Right lobe of liver (tissue), 4 donors: ENCODE measurements around the gene CTDP1.

Experiments used
- POLR2A ChIP-seq: fragments of 450-650 bp; IDR thresholded peaks from one replicate; pipeline ENCODE4 v1.6.1; 2017; ENCODE audit warnings: antibody characterized with exemption, mild to moderate bottlenecking
- TF ChIP-seq, protein P1 (sequence below), 4 donors: fragments of 200-600 bp in 3 of 4; fragments of 450-650 bp in 1 of 4; IDR thresholded peaks; one replicate each; pipeline versions ENCODE4 v1.5.1 to v1.8.0; 2016 to 2022; ENCODE audit warnings: antibody characterized with exemption in 4 of 4, mild to moderate bottlenecking in 2 of 4
- donor health status: DM: no; HTN: no; CAD: no.
- donor health status: DM: no; HTN: no; CAD: no.
- donor health status: DM: no; HTN: yes; CAD: no.

DNA sequence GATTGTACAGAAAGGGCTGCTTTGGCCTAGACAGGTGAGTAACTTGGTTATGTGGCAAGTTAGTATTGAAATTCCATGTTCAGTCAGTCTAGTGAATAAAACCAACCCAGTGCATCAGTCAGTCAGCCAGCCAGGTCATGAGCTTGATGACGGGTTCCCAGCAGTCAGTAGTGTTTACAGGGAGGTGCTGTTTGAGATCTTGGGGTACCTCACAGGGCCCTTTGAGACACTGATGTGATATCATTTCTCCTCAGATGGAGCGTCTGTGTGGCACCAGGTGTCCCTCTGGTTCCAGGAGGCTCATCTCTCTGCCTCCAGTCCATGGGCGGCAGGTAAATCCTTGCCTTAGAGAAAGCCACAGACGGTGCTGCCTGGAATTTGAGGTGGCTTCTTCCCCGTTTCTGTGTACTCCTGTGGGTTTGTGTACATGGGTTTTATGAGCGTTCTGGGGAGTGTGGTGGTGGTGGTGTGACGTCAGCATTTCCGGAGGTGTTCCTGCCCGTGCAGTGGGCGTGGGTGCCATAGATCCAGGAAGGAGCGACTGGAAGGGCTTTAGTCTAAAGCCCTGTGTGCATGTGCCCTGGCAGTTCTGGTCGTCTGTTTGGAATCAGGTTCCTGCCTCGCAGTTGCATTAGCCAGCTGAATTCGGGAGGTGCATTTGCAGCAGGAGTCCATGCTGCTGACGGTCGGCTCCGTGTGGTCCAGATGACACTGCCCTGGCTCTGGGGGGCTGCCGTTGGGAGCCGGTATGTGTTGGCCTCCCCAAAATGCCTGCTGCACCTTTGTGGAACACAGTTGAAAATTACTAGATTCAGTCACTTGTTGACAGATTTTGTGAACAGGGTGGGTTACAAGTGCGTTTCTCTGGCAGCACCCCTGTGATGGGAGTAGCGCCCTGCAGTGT, 2.1 kb downstream of the CTDP1 start:
- TF ChIP-seq POLR2A = no peak
- TF ChIP-seq, protein P1, sequence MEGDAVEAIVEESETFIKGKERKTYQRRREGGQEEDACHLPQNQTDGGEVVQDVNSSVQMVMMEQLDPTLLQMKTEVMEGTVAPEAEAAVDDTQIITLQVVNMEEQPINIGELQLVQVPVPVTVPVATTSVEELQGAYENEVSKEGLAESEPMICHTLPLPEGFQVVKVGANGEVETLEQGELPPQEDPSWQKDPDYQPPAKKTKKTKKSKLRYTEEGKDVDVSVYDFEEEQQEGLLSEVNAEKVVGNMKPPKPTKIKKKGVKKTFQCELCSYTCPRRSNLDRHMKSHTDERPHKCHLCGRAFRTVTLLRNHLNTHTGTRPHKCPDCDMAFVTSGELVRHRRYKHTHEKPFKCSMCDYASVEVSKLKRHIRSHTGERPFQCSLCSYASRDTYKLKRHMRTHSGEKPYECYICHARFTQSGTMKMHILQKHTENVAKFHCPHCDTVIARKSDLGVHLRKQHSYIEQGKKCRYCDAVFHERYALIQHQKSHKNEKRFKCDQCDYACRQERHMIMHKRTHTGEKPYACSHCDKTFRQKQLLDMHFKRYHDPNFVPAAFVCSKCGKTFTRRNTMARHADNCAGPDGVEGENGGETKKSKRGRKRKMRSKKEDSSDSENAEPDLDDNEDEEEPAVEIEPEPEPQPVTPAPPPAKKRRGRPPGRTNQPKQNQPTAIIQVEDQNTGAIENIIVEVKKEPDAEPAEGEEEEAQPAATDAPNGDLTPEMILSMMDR (IDR thresholded peaks at IDR 0.05) = no peak
